ENCODE data around the gene PARD3B.

DNA sequence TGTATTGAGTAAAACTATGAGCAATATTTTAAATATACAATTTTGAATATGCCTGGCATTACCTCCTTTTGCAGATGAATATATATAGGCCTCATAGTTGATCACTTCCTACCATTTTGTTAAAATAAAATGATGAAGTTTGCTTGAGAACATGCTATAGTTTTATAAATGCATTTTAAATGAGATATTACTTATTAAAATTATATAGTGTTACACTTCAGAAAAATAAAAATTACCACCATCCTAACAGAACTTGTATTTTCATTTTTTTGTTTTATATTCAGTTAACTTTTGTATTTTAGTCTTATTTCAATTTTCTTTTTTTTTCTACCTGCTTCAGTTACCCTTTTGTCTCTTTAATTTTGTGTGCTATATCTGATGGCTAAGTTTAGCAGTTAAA is 426.9 kb downstream of the PARD3B start:
- TF ChIP-seq, protein P1, sequence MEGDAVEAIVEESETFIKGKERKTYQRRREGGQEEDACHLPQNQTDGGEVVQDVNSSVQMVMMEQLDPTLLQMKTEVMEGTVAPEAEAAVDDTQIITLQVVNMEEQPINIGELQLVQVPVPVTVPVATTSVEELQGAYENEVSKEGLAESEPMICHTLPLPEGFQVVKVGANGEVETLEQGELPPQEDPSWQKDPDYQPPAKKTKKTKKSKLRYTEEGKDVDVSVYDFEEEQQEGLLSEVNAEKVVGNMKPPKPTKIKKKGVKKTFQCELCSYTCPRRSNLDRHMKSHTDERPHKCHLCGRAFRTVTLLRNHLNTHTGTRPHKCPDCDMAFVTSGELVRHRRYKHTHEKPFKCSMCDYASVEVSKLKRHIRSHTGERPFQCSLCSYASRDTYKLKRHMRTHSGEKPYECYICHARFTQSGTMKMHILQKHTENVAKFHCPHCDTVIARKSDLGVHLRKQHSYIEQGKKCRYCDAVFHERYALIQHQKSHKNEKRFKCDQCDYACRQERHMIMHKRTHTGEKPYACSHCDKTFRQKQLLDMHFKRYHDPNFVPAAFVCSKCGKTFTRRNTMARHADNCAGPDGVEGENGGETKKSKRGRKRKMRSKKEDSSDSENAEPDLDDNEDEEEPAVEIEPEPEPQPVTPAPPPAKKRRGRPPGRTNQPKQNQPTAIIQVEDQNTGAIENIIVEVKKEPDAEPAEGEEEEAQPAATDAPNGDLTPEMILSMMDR (IDR thresholded peaks at IDR 0.05; ENCODE audit: borderline replicate concordance, extremely low read depth, low read length, poor library complexity, severe bottlenecking), result no peak
- TF ChIP-seq EZH2 (IDR thresholded peaks at IDR 0.05; ENCODE audit: borderline replicate concordance, low read depth, low read length, severe bottlenecking), result no peak

Measured in DND-41 (cell line).